ENCODE measurements around the gene FBXO31. TPM values are rescaled to one million over a fixed set of nuclear protein-coding genes. Genes with fewer than 3 reads are reported as not detected.

FBXO31 gene
- total and polyA plus RNA-seq, 2 of the 8 experiments (the other 6 are each of a cell fraction or from before 2014, with no cell fraction given): 8.3 to 21.6 TPM

- TF ChIP-seq CHD7 (IDR thresholded peaks at IDR 0.05; ENCODE audit: insufficient replicate concordance, low read length) (no peak), TEAD4 (IDR thresholded peaks at IDR 0.05; ENCODE audit: low read depth, low read length) (no peak), RFX5 (IDR thresholded peaks at IDR 0.05; ENCODE audit: borderline replicate concordance, low read depth, low read length) (no peak), TAF7 (optimal IDR thresholded peaks at IDR 0.05; ENCODE audit: borderline replicate concordance, low read depth, low read length) (no peak), PHF8 (conservative IDR thresholded peaks at IDR 0.05; ENCODE audit: low read depth, low read length) (no peak), ATF3 (IDR thresholded peaks at IDR 0.05; ENCODE audit: insufficient read depth, low read depth, low read length) (no peak)
Observed at GRCh38 chr16:87425941-87426340, 42.4 kb upstream of the FBXO31 start (continued).

All from H1 (cell line).